ENCODE data around the gene SLC13A5. TPM values are rescaled to one million over a fixed set of nuclear protein-coding genes. Genes with fewer than 3 reads are reported as not detected.
"Not testable (repeated sequence)": the region's sequence is repeated elsewhere in the genome, so short reads cannot be mapped to it uniquely, and the experiment has no call there.

SLC13A5 gene
- total and polyA plus RNA-seq, 2 donors (not counting 1 experiment from before 2014, with no cell fraction given) = not detected

GRCh38 chr17:6660101-6660500, 53.1 kb downstream of the SLC13A5 start:
- peaks cover 0 to 5% (median 0%) of the 10 kb centered on the region in 3 donors for H3K9me3 ChIP-seq (ENCODE audit: control extremely low read depth in 1 of 3, control insufficient read depth in 2 of 3, insufficient read depth in 1 of 3, low read length in 2 of 3)
- peak overlapping the region in 1 of 5 experiments; percentile 54 for H3K4me3 ChIP-seq (ENCODE audit: control extremely low read depth in 1 of 5, extremely low read depth in 1 of 5, insufficient read depth in 1 of 5, low read depth in 2 of 5, low read length in 4 of 5)
- H3K36me3 ChIP-seq (replicated peaks in 1 of 2; ENCODE audit: control extremely low read depth in 1 of 2, control insufficient read depth in 1 of 2, extremely low read depth in 1 of 2, insufficient read depth in 2 of 2, low read length in 1 of 2) = peaks cover 0 to 7% of the 10 kb centered on the region in 2 experiments
- peaks cover 23% of the 10 kb centered on the region for H3K79me2 ChIP-seq (ENCODE audit: control insufficient read depth, insufficient read depth, low read length)
- no peaks in the 10 kb centered on the region for H3K27me3 ChIP-seq (replicated peaks in 1 of 4; ENCODE audit: control extremely low read depth in 1 of 4, control insufficient read depth in 3 of 4, insufficient read depth in 4 of 4, low read length in 3 of 4)
- peak overlapping the region; percentile 31 to 76 for H3K27ac ChIP-seq (ENCODE audit: low read length in 2 of 2)
- Mint-ChIP-seq H3K9me3 (ENCODE audit: insufficient read depth) (no peaks in the 10 kb centered on the region), H3K4me1 (peaks cover 63% of the 10 kb centered on the region), H3K27me3 (no peaks in the 10 kb centered on the region), H3K27ac (peak overlapping the region; percentile 84), H3K4me3 (peak overlapping the region; percentile 73)
- peaks cover 41 to 65% of the 10 kb centered on the region in 2 donors for H3K4me1 ChIP-seq (ENCODE audit: control insufficient read depth in 2 of 2, insufficient read depth in 2 of 2, low read length in 2 of 2)
- no peak for DNase-seq
- H3K9ac ChIP-seq (ENCODE audit: low read length) = peak overlapping the region; percentile 43
- peak overlapping the region; percentile 27 for H2AFZ ChIP-seq (ENCODE audit: insufficient read depth, low read depth, low read length, poor library complexity, severe bottlenecking)
- 76% methylated on average over 9 of the region's 9 CpGs for WGBS (ENCODE audit: insufficient coverage)
- no peak for TF ChIP-seq CTCF (IDR thresholded peaks at IDR 0.05)
- no peak for TF ChIP-seq EZH2 (IDR thresholded peaks at IDR 0.05; ENCODE audit: borderline replicate concordance, insufficient read depth, low read depth, low read length, poor library complexity, severe bottlenecking)
- CTCF ChIA-PET = interaction anchor here (0.8 to 2.0 kb wide), 5 partner anchors 9 to 236 kb away, joined by 3 to 7 read pairs (median 5); partner anchors contain the start of genes C17orf100 and MED31
- intact Hi-C loops (cut with micrococcal nuclease) = no loop called here
- POLR2A ChIA-PET = interaction anchor here (3.3 kb wide), 1 partner anchor 10 kb away, joined by 17 read pairs; the partner anchor contains the start of genes C17orf100 and MED31
- ATAC-seq (ENCODE audit: low read depth) = no peak
- H4K20me1 ChIP-seq (ENCODE audit: control insufficient read depth, insufficient read depth, low read length, poor library complexity, severe bottlenecking) = no peaks in the 10 kb centered on the region
- H3K4me2 ChIP-seq (replicated peaks; ENCODE audit: low read depth, low read length, poor library complexity, severe bottlenecking) = peak overlapping the region; percentile 78

DNA sequence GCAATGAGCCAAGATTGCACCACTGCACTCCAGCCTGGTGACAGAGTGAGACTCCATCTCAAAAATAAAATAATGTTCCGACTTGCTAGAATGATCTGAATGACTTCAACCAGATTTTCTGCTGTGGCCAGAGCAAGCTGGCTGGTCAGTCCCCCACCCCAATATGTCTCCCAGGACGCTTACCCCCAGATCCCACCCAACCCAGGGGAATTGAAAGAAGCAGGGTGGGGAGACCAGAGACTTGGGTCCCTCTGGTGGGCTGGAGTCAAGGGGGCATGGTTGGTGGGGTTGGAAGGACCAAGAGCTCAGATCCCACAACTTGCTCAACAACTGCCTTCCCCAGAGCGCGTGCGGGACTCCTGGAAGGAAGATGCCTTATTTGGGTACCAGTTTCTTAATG, 54.8 kb downstream of the SLC13A5 start:
- peaks cover 20% of the 10 kb centered on the region for H3K79me2 ChIP-seq (ENCODE audit: control insufficient read depth, insufficient read depth, low read length)
- H3K4me3 Mint-ChIP-seq = peak overlapping the region; percentile 94

More for the DNA sequence above, 54.8 kb downstream of the SLC13A5 start:
- peak overlapping the region; percentile 72 for H3K27ac Mint-ChIP-seq
- H2AFZ ChIP-seq (ENCODE audit: insufficient read depth, low read depth, low read length, poor library complexity, severe bottlenecking); H3K4me3 ChIP-seq (ENCODE audit: control extremely low read depth in 1 of 5, extremely low read depth in 1 of 5, insufficient read depth in 1 of 5, low read depth in 2 of 5, low read length in 4 of 5); H3K9me3 Mint-ChIP-seq (ENCODE audit: insufficient read depth); H3K27me3 Mint-ChIP-seq; H3K27me3 ChIP-seq (replicated peaks in 1 of 4; ENCODE audit: control extremely low read depth in 1 of 4, control insufficient read depth in 3 of 4, insufficient read depth in 4 of 4, low read length in 3 of 4); H3K36me3 ChIP-seq (replicated peaks in 1 of 2; ENCODE audit: control extremely low read depth in 1 of 2, control insufficient read depth in 1 of 2, extremely low read depth in 1 of 2, insufficient read depth in 2 of 2, low read length in 1 of 2); H3K9me3 ChIP-seq (ENCODE audit: control extremely low read depth in 1 of 3, control insufficient read depth in 2 of 3, insufficient read depth in 1 of 3, low read length in 2 of 3); H3K27ac ChIP-seq (ENCODE audit: low read length in 2 of 2); ATAC-seq (ENCODE audit: low read depth); H4K20me1 ChIP-seq (ENCODE audit: control insufficient read depth, insufficient read depth, low read length, poor library complexity, severe bottlenecking); POLR2A ChIA-PET; H3K9ac ChIP-seq (ENCODE audit: low read length): not testable (repeated sequence)
- peaks cover 72% of the 10 kb centered on the region for H3K4me1 Mint-ChIP-seq
- CTCF ChIA-PET = interaction anchor here (2.0 kb wide), 1 partner anchor 8 kb away, joined by 6 read pairs; no protein-coding TSS in a partner anchor
- intact Hi-C loops (cut with micrococcal nuclease) = loop anchor here (10.0 kb wide), 3 partner anchors 1074 to 1176 kb away; partner anchors contain the start of genes DERL2, KDM6B, MIS12 and NLRP1
- WGBS (ENCODE audit: insufficient coverage) = no CpG with 5 or more reads among the region's 5 CpGs
- DNase-seq = peak; percentile 3
- Histone ChIP-seq H3K4me1 (ENCODE audit: control insufficient read depth in 2 of 2, insufficient read depth in 2 of 2, low read length in 2 of 2) (peaks cover 46 to 76% of the 10 kb centered on the region in 2 donors), H3K4me2 (replicated peaks; ENCODE audit: low read depth, low read length, poor library complexity, severe bottlenecking) (peak overlapping the region; percentile 86)

All from B cell (primary cell).